HT-29 (cell line): ENCODE measurements around the gene ATP8A2. TPM values are rescaled to one million over a fixed set of nuclear protein-coding genes. Genes with fewer than 3 reads are reported as not detected.

Experiments
- DNase-seq: peaks from one replicate; pipeline ENCODE4 v3.0.0-alpha.2; 2015; ENCODE audit warnings: low spot score
- total RNA-seq: library from RNA; depleted of rRNA; stranded (reverse); fragments of >200 nt; shearing (Covaris generic); gene quantifications from 2 replicates; pipeline ENCODE4 v1.2.3, GENCODE V29; 2014

The ATP8A2 gene
- total RNA-seq, 1 experiment from 2014 or later = not detected

- no peak for DNase-seq
Observed at GRCh38 chr13:25727810-25728209, 356.0 kb downstream of the ATP8A2 start.

- DNase-seq = no peak
Observed at GRCh38 chr13:25729201-25729600, 357.4 kb downstream of the ATP8A2 start.

GRCh38 chr13:25731037-25731436 is 359.3 kb downstream of the ATP8A2 start:
- no peak for DNase-seq

GRCh38 chr13:25731536-25731935 is 359.8 kb downstream of the ATP8A2 start:
- no peak for DNase-seq

GRCh38 chr13:25732111-25732865 is 360.5 kb downstream of the ATP8A2 start:
- no peak for DNase-seq

- DNase-seq = no peak
Observed at GRCh38 chr13:25733001-25733491, 361.3 kb downstream of the ATP8A2 start.

GRCh38 chr13:25733696-25734435 is 362.1 kb downstream of the ATP8A2 start:
- DNase-seq = no peak

GRCh38 chr13:25738342-25739196 is 366.8 kb downstream of the ATP8A2 start:
- DNase-seq = peak; percentile 27

- DNase-seq = no peak
Observed at GRCh38 chr13:25739376-25739775, 367.6 kb downstream of the ATP8A2 start.

- DNase-seq = no peak
Observed at GRCh38 chr13:25741796-25742195, 370.0 kb downstream of the ATP8A2 start.

- no peak for DNase-seq
Observed at GRCh38 chr13:25742220-25742619, 370.4 kb downstream of the ATP8A2 start.

- DNase-seq = no peak
Observed at GRCh38 chr13:25743421-25743820, 371.6 kb downstream of the ATP8A2 start.

GRCh38 chr13:25744178-25744577 is 372.4 kb downstream of the ATP8A2 start:
- DNase-seq = no peak

GRCh38 chr13:25746131-25746530 is 374.4 kb downstream of the ATP8A2 start:
- DNase-seq = no peak

GRCh38 chr13:25752957-25753551 is 381.3 kb downstream of the ATP8A2 start:
- no peak for DNase-seq

GRCh38 chr13:25753976-25754375 is 382.2 kb downstream of the ATP8A2 start:
- DNase-seq = no peak

- DNase-seq = no peak
Observed at GRCh38 chr13:25756251-25756650, 384.5 kb downstream of the ATP8A2 start.

- peak; percentile 17 for DNase-seq
Observed at GRCh38 chr13:25756912-25757311, 385.1 kb downstream of the ATP8A2 start.

- DNase-seq = no peak
Observed at GRCh38 chr13:25761041-25761440, 389.3 kb downstream of the ATP8A2 start.

GRCh38 chr13:25762281-25762680 is 390.5 kb downstream of the ATP8A2 start:
- no peak for DNase-seq

GRCh38 chr13:25762795-25763377 is 391.1 kb downstream of the ATP8A2 start:
- DNase-seq = no peak
